ENCODE results near the gene FOXP2.

Gene FOXP2

GRCh38 chr7:114419441-114420272, 5.0 kb downstream of the FOXP2 start:
- ATAC-seq (ENCODE audit: insufficient read depth, low read depth): no peak
- Histone ChIP-seq H3K4me3 (ENCODE audit: low read depth in 1 of 2, low read length in 2 of 2) (no peak overlapping the region), H3K36me3 (ENCODE audit: insufficient read depth, low read length) (no peaks in the 10 kb centered on the region), H3K9ac (ENCODE audit: low read depth, low read length) (no peak overlapping the region), H3K27ac (ENCODE audit: low read length) (no peak overlapping the region), H3K4me2 (ENCODE audit: insufficient read depth, low read length) (no peak overlapping the region), H3K4me1 (ENCODE audit: insufficient read depth, low read length) (no peaks in the 10 kb centered on the region), H3K27me3 (ENCODE audit: insufficient read depth, low read length, poor library complexity) (peaks cover 18% of the 10 kb centered on the region), H3K9me3 (ENCODE audit: insufficient read depth, low read length, severe bottlenecking) (no peaks in the 10 kb centered on the region), H3K79me2 (ENCODE audit: insufficient read depth, low read length) (no peaks in the 10 kb centered on the region), H4K20me1 (ENCODE audit: insufficient read depth, low read length) (no peaks in the 10 kb centered on the region), H2AFZ (ENCODE audit: low read depth, low read length) (no peak overlapping the region)
- DNase-seq: no peak
- no peak for TF ChIP-seq EZH2 (IDR thresholded peaks at IDR 0.05; ENCODE audit: borderline replicate concordance, low read depth, low read length, severe bottlenecking)
- no peak for TF ChIP-seq CTCF (IDR thresholded peaks at IDR 0.05; ENCODE audit: borderline replicate concordance, extremely low read depth, low read length, poor library complexity, severe bottlenecking)

- Histone ChIP-seq H3K9me3 (ENCODE audit: insufficient read depth, low read length, severe bottlenecking) (no peaks in the 10 kb centered on the region), H2AFZ (ENCODE audit: low read depth, low read length) (no peak overlapping the region), H3K79me2 (ENCODE audit: insufficient read depth, low read length) (no peaks in the 10 kb centered on the region), H3K27me3 (ENCODE audit: insufficient read depth, low read length, poor library complexity) (peaks cover 6% of the 10 kb centered on the region), H3K36me3 (ENCODE audit: insufficient read depth, low read length) (no peaks in the 10 kb centered on the region), H4K20me1 (ENCODE audit: insufficient read depth, low read length) (no peaks in the 10 kb centered on the region), H3K4me3 (ENCODE audit: low read depth in 1 of 2, low read length in 2 of 2) (no peak overlapping the region), H3K4me1 (ENCODE audit: insufficient read depth, low read length) (no peaks in the 10 kb centered on the region), H3K9ac (ENCODE audit: low read depth, low read length) (no peak overlapping the region), H3K27ac (ENCODE audit: low read length) (no peak overlapping the region), H3K4me2 (ENCODE audit: insufficient read depth, low read length) (no peak overlapping the region)
- no peak for DNase-seq
- ATAC-seq (ENCODE audit: insufficient read depth, low read depth): 0 out of 3 replicates have a peak, but pooled peaks have one; percentile 37
- TF ChIP-seq EZH2 (IDR thresholded peaks at IDR 0.05; ENCODE audit: borderline replicate concordance, low read depth, low read length, severe bottlenecking) (no peak), CTCF (IDR thresholded peaks at IDR 0.05; ENCODE audit: borderline replicate concordance, extremely low read depth, low read length, poor library complexity, severe bottlenecking) (peak; percentile 51)
These were observed 8.2 kb downstream of the FOXP2 start for GRCh38 chr7:114422507-114423501.

GRCh38 chr7:114426382-114426781, 11.8 kb downstream of the FOXP2 start:
- DNase-seq: no peak
- Histone ChIP-seq H3K79me2 (ENCODE audit: insufficient read depth, low read length) (no peaks in the 10 kb centered on the region), H3K36me3 (ENCODE audit: insufficient read depth, low read length) (no peaks in the 10 kb centered on the region), H4K20me1 (ENCODE audit: insufficient read depth, low read length) (no peaks in the 10 kb centered on the region), H3K4me3 (ENCODE audit: low read depth in 1 of 2, low read length in 2 of 2) (no peak overlapping the region), H3K27ac (ENCODE audit: low read length) (no peak overlapping the region), H3K4me1 (ENCODE audit: insufficient read depth, low read length) (no peaks in the 10 kb centered on the region), H3K27me3 (ENCODE audit: insufficient read depth, low read length, poor library complexity) (no peaks in the 10 kb centered on the region), H3K4me2 (ENCODE audit: insufficient read depth, low read length) (no peak overlapping the region), H2AFZ (ENCODE audit: low read depth, low read length) (no peak overlapping the region), H3K9me3 (ENCODE audit: insufficient read depth, low read length, severe bottlenecking) (no peaks in the 10 kb centered on the region), H3K9ac (ENCODE audit: low read depth, low read length) (no peak overlapping the region)
- no peak for ATAC-seq (ENCODE audit: insufficient read depth, low read depth)
- TF ChIP-seq CTCF (IDR thresholded peaks at IDR 0.05; ENCODE audit: borderline replicate concordance, extremely low read depth, low read length, poor library complexity, severe bottlenecking): no peak
- TF ChIP-seq EZH2 (IDR thresholded peaks at IDR 0.05; ENCODE audit: borderline replicate concordance, low read depth, low read length, severe bottlenecking): no peak
